AG20443 (cell line): ENCODE data around the gene CACNB2.
A peak's percentile ranks its signal among the peaks of the same experiment; 100 is the strongest.

ENCODE experiments used
- DNase-seq: peaks from one replicate; pipeline ENCODE4 v3.0.0; 2012; ENCODE audit warnings: low spot score, mixed read lengths

CACNB2 gene

GRCh38 chr10:18455086-18455884 is 315.1 kb downstream of the CACNB2 start:
- DNase-seq, result no peak

GRCh38 chr10:18456984-18457383 is 316.8 kb downstream of the CACNB2 start:
- no peak for DNase-seq

GRCh38 chr10:18460032-18460431 is 319.8 kb downstream of the CACNB2 start:
- DNase-seq, result no peak

- no peak for DNase-seq
Observed at GRCh38 chr10:18463673-18464211, 323.5 kb downstream of the CACNB2 start.

GRCh38 chr10:18469125-18469524 is 328.9 kb downstream of the CACNB2 start:
- DNase-seq, result no peak

GRCh38 chr10:18472977-18473376 is 332.8 kb downstream of the CACNB2 start:
- no peak for DNase-seq

- DNase-seq, result no peak
Observed at GRCh38 chr10:18473424-18474117, 333.3 kb downstream of the CACNB2 start.

- DNase-seq, result no peak
Observed at GRCh38 chr10:18474118-18474455, 333.9 kb downstream of the CACNB2 start.

GRCh38 chr10:18476076-18476647 is 335.9 kb downstream of the CACNB2 start:
- DNase-seq, result no peak

- no peak for DNase-seq
Observed at GRCh38 chr10:18478354-18478753, 338.1 kb downstream of the CACNB2 start.

- no peak for DNase-seq
Observed at GRCh38 chr10:18479502-18479901, 339.3 kb downstream of the CACNB2 start.

- no peak for DNase-seq
Observed at GRCh38 chr10:18483516-18484186, 343.4 kb downstream of the CACNB2 start.

- DNase-seq, result no peak
Observed at GRCh38 chr10:18486438-18486837, 346.2 kb downstream of the CACNB2 start.

- no peak for DNase-seq
Observed at GRCh38 chr10:18490755-18491154, 350.5 kb downstream of the CACNB2 start.

GRCh38 chr10:18497806-18498369 is 357.7 kb downstream of the CACNB2 start:
- DNase-seq, result no peak

GRCh38 chr10:18498998-18499397 is 358.8 kb downstream of the CACNB2 start:
- no peak for DNase-seq

GRCh38 chr10:18500576-18500975 is 360.4 kb downstream of the CACNB2 start:
- no peak for DNase-seq

- DNase-seq, result peak; percentile 61
Observed at GRCh38 chr10:18501198-18501597, 361.0 kb downstream of the CACNB2 start.

- no peak for DNase-seq
Observed at GRCh38 chr10:18501629-18502028, 361.4 kb downstream of the CACNB2 start.

- DNase-seq, result no peak
Observed at GRCh38 chr10:18504161-18504560, 363.9 kb downstream of the CACNB2 start.

GRCh38 chr10:18505456-18506118 is 365.4 kb downstream of the CACNB2 start:
- no peak for DNase-seq

GRCh38 chr10:18508587-18508986 is 368.4 kb downstream of the CACNB2 start:
- DNase-seq, result no peak
